ENCODE measurements around the gene KRT83.

KRT83 gene

GRCh38 chr12:52320784-52321400 is at the start of gene KRT83:
TSS of gene KRT83 (minus strand) at chr12:52321398. CDS start at chr12:52321335, 63 bp downstream.
- DNase-seq (ENCODE audit: low read depth), result no peak

DNA sequence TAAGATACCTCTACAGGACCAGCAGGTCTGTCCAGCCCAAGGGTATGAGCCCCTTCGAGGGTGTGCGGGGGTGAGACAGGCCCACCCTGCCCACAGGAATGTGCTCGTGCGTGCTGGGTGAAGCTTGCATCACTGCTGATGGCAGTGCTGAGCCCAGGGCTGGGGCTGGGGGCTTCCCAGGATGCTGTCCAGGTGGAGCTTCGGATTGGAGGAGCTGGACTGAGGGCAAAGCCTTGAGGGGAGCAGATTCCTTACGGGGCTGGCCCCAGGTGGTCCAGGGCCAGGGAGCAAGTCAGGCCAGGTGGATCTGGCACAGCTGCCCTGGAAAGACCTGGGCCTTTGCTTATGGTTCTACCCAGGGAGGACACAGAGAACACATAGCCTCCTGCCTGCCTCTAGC is 48.6 kb upstream of the KRT83 start:
- no peak for DNase-seq (ENCODE audit: low read depth)

- no peak for DNase-seq (ENCODE audit: low read depth)
Observed at GRCh38 chr12:52369211-52369610, 48.0 kb upstream of the KRT83 start.

DNA sequence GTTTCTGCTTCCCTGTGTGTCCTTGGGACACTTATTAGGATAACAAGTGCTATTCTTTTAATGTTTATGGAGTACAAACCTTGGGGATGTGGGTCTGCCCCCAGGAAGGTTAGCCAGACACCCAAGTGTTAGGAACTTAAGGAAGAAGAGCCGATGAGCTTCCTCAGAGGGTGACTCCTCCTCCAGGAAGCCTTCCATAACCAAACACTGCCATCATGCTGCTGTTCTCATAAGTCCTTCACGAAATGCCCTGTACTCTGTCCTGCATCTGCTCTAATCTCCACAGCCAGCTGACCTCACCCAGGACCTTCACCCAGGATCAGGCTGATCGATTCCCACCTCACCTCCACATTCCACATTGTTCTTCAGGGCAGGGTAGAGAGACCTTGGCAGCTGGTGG is 47.3 kb upstream of the KRT83 start:
- DNase-seq (ENCODE audit: low read depth), result no peak

GRCh38 chr12:52367876-52368275 is 46.7 kb upstream of the KRT83 start:
- no peak for DNase-seq (ENCODE audit: low read depth)

DNA sequence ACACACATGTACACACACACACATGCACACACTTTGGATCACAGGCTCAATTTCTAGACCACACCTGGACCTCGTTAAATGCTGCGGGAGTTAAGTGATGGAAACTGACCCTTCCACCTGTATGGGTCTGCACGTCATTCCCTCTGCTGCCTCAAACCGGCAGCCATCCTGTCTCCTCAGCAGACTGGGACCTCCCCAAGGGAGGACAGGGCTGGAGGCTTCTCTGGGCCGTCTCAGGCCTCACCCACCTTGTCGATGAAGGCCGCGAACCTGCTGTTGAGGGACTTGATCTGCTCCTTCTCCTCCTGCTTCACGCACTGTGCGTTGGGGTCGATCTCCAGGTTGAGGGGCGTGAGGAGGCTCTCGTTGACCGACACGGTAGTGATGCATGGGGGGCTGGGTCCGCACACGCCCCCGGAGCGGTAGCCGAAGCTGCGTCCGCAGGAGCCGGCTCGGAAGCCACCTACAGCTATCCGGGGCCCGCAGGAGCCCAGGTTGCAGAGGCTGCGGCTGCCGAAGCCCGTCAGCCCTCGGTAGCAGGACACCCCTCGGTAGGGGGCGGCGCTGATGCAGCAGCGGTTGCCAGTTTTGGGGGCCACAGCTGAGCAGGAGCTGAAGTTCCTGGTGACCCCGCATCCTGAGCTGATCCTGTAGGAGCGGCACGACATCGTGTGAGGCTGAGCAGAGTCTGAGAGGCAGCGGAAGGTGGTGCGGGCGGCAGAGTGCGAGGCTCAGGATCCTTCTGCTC is 45.7 kb upstream of the KRT83 start, which contains the start of gene KRT85:
Gene KRT85 (minus strand): TSS at position 744 of the 748 bp plus-strand sequence. CDS start 76 bp downstream, at position 668.
- DNase-seq (ENCODE audit: low read depth), result no peak

- no peak for DNase-seq (ENCODE audit: low read depth)
Observed at GRCh38 chr12:52364901-52365489, 43.8 kb upstream of the KRT83 start.

- no peak for DNase-seq (ENCODE audit: low read depth)
Observed at GRCh38 chr12:52364061-52364460, 42.9 kb upstream of the KRT83 start.

GRCh38 chr12:52363111-52363679 is 42.0 kb upstream of the KRT83 start:
- no peak for DNase-seq (ENCODE audit: low read depth)

- no peak for DNase-seq (ENCODE audit: low read depth)
Observed at GRCh38 chr12:52362118-52362726, 41.0 kb upstream of the KRT83 start.

DNA sequence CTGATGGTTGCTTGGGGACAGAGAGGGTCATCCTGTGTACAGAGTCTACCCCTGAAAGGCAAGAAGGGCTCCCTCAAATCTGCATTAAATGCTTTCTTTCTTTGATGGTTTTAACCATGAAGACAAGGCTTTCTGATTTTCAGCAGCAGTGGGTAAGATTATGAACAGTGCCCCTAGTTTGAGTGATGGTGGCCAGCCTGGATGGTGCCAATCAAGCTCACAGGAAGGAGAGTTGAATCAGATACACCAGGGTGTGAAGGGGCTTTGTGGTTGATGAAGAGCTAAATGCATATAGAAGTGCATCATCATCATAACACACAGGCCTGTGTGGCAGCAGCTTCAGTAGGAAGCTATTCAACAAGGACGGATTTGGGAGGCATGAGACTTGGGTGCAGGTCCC is 40.4 kb upstream of the KRT83 start:
- DNase-seq (ENCODE audit: low read depth), result no peak

DNA sequence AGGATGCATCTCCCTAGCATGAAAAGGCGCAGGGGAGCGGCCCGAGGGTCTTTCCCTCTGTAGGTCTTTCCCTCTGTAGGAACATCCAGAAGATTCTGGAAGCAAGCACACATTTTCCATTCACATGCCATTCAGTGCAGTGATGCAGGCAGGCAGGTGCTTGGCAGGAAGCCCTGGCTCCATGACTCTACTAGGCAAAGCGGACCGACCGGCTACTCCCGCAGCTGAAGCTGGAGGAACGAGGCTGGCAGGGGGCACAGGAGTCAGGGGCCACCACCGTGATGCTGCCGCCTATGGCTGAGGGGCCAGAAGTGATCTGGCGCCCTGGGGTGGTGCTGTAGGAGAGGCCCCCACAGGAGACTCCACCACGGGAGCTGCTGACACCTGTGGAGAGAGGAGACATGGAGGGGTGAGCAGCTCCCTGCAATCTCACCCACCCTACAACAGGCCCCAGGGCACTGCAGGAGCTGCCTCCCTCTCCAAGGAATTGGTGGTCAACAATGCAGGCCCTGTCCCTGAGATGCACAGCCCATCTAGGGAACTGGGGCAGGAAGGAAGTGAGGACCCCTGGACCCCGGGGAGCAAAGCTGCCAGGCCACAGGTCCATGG is 39.6 kb upstream of the KRT83 start:
- DNase-seq (ENCODE audit: low read depth), result no peak

GRCh38 chr12:52360106-52360662 is 39.0 kb upstream of the KRT83 start:
- no peak for DNase-seq (ENCODE audit: low read depth)

GRCh38 chr12:52359621-52360061 is 38.4 kb upstream of the KRT83 start:
- no peak for DNase-seq (ENCODE audit: low read depth)

DNA sequence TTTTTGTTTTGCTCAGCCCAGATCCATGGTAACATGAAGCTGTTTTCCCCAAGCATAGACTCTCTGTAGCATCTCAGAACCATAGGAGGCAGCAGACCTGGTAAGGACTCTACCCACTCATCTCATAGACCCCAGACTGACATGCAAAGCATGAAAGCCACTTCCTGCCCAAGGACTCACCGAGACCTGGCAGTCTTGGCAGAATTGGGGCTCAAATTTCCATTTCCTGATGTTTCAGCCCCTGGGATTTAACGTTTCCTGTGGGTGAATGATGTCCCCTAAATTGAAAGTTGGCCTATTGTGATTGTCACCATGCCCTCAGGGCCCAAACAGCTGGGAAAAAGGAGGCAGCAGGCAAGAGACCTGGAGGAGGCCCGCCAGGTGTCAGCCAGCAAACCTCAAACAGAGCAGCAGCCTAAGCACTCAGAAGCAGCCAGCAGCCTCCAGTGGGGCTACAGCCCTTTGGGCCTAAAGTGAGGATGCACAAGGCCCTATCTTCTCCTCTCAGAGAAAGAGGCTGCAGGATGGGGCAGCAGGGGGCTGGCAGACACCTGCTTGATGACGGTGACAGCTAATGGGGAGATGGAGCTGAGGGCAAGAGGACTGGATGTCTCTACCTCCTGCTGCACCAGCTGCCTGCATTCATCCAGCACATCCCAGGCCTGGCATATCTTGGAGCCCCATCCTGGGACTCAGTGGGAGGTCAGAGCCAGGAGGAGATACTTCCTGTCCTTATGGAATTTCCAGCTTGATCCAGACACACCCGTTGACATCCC is 37.6 kb upstream of the KRT83 start:
- DNase-seq (ENCODE audit: low read depth), result no peak

GRCh38 chr12:52356762-52357580 is 35.8 kb upstream of the KRT83 start:
- DNase-seq (ENCODE audit: low read depth), result no peak

GRCh38 chr12:52356031-52356761 is 35.0 kb upstream of the KRT83 start:
- DNase-seq (ENCODE audit: low read depth), result no peak

- no peak for DNase-seq (ENCODE audit: low read depth)
Observed at GRCh38 chr12:52355176-52355575, 34.0 kb upstream of the KRT83 start.

DNA sequence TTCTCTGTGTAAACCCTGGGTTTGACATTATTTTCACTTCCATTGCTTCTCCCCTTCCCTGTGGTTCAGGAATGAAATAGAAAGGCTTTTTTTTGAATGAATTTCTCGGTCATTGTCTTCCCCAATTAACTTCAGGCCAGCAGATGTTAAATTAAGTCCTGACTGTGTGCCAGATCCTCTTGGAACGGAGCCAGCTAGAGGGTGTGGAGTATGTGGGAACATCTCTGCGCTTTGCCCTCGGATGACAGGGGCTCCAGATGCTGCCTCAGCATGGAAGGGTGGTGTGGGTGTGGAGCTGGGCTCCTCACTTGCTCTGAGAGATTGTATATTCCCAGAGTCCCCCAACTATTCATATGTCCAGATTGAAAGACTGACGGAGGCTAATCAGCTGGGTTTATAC is 33.0 kb upstream of the KRT83 start:
- DNase-seq (ENCODE audit: low read depth), result no peak
